Large intestine (tissue), 3 donors: ENCODE data around the gene RBMS2. TPM values are rescaled to one million over a fixed set of nuclear protein-coding genes. Genes with fewer than 3 reads are reported as not detected.
"Not testable (repeated sequence)": the region's sequence is repeated elsewhere in the genome, so short reads cannot be mapped to it uniquely, and the experiment has no call there.

Experiments
- DNase-seq, 2 donors: peaks; one replicate each; pipeline versions ENCODE4 v3.0.0 to v3.0.0-alpha.2; 2013
- H3K27ac ChIP-seq: one replicate; pipeline ENCODE4 v1.5.1; 2013; ENCODE audit warnings: low read length
- H3K27me3 ChIP-seq: 2 replicates; pipeline ENCODE4 v1.6.1; 2013; ENCODE audit warnings: low read length; ENCODE audit not compliant: control insufficient read depth, insufficient read depth
- H3K36me3 ChIP-seq: 2 replicates; pipeline ENCODE4 v1.6.1; 2013; ENCODE audit warnings: low read length; ENCODE audit not compliant: control insufficient read depth, insufficient read depth
- H3K4me1 ChIP-seq: one replicate; pipeline ENCODE4 v1.6.1; 2013; ENCODE audit warnings: low read length; ENCODE audit not compliant: control insufficient read depth, insufficient read depth
- H3K4me3 ChIP-seq: one replicate; pipeline ENCODE4 v1.5.1; 2013; ENCODE audit warnings: low read length
- H3K9me3 ChIP-seq: one replicate; pipeline ENCODE4 v1.6.1; 2013; ENCODE audit warnings: mild to moderate bottlenecking, low read depth, low read length, moderate library complexity; ENCODE audit not compliant: control insufficient read depth
- WGBS: methylation state at CpG from one replicate; pipeline ENCODE4 v1.1.5; 2013; ENCODE audit warnings: low lambda C conversion rate; ENCODE audit not compliant: insufficient coverage; 5-methylcytosine and 5-hydroxymethylcytosine counted together
- polyA plus RNA-seq: library from polyadenylated mRNA; unstranded; fragments of 120-200 nt; gene quantifications from one replicate; pipeline ENCODE4 v1.2.1, GENCODE V29; 2013

Gene RBMS2
- polyA plus RNA-seq, 1 donor: 22.5 TPM

GRCh38 chr12:56488041-56488955 is 33.3 kb upstream of the RBMS2 start, which contains the start of gene GLS2:
TSS of gene GLS2 (minus strand) at chr12:56488161. CDS start at chr12:56488118, 43 bp downstream.
- Histone ChIP-seq H3K27me3 (peaks cover 24% of the 10 kb centered on the region), H3K4me1 (peaks cover 5% of the 10 kb centered on the region), H3K9me3 (peaks cover 6% of the 10 kb centered on the region), H3K36me3 (no peaks in the 10 kb centered on the region), H3K4me3 (peak within 1 kb of the TSS; percentile 45), H3K27ac (no peak within 1 kb of the TSS)
- no CpG with 5 or more reads among the region's 59 CpGs for WGBS
- DNase-seq: peak; percentile 72 to 85

GRCh38 chr12:56490360-56490759 is 31.3 kb upstream of the RBMS2 start:
- H3K27ac ChIP-seq: no peak overlapping the region
- peak; percentile 22 to 59 for DNase-seq
- peaks cover 24% of the 10 kb centered on the region for H3K27me3 ChIP-seq
- no peak overlapping the region for H3K4me3 ChIP-seq
- H3K36me3 ChIP-seq: no peaks in the 10 kb centered on the region
- H3K9me3 ChIP-seq: peaks cover 22% of the 10 kb centered on the region
- H3K4me1 ChIP-seq: peaks cover 5% of the 10 kb centered on the region

DNA sequence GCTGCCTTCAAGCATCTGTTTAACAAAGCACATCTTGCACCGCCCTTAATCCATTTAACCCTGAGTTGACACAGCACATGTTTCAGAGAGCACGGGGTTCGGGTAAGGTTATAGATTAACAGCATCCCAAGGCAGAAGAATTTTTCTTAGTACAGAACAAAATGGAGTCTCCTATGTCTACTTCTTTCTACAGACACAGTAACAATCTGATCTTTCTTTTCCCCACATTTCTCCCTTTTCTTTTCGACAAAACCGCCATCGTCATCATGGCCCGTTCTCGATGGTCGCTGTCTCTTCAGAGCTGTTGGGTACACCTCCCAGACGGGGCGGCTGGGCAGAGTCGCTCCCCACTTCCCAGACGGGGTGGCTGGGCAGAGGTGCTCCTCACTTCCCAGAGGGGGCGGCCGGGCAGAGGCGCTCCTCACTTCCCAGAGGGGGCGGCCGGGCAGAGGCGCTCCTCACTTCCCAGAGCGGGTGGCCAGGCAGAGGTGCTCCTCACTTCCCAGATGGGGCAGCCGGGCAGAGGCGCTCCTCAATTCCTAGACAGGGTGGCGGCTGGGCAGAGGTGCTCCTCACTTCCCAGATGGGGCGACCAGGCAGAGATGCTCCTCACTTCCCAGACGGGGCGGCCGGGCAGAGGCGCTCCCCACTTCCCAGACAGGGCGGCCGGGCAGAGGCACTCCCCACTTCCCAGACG is 28.1 kb upstream of the RBMS2 start:
- not testable (repeated sequence) for H3K27ac ChIP-seq, H3K36me3 ChIP-seq, H3K4me1 ChIP-seq, H3K4me3 ChIP-seq, DNase-seq
- Histone ChIP-seq H3K27me3 (peaks cover 18% of the 10 kb centered on the region), H3K9me3 (peaks cover 23% of the 10 kb centered on the region)
- 81% methylated on average over 5 of the region's 31 CpGs for WGBS

GRCh38 chr12:56494106-56494415 is 27.6 kb upstream of the RBMS2 start:
- DNase-seq, H3K4me1 ChIP-seq, H3K36me3 ChIP-seq, H3K27ac ChIP-seq, H3K4me3 ChIP-seq: not testable (repeated sequence)
- WGBS: no CpG with 5 or more reads among the region's 15 CpGs
- Histone ChIP-seq H3K27me3 (peaks cover 19% of the 10 kb centered on the region), H3K9me3 (peaks cover 20% of the 10 kb centered on the region)

- H3K4me3 ChIP-seq, H3K36me3 ChIP-seq, H3K27ac ChIP-seq, H3K4me1 ChIP-seq, DNase-seq: not testable (repeated sequence)
- H3K27me3 ChIP-seq: peaks cover 17% of the 10 kb centered on the region
- no CpG with 5 or more reads among the region's 27 CpGs for WGBS
- H3K9me3 ChIP-seq: peaks cover 20% of the 10 kb centered on the region
These were observed 27.1 kb upstream of the RBMS2 start for GRCh38 chr12:56494481-56494880.

DNA sequence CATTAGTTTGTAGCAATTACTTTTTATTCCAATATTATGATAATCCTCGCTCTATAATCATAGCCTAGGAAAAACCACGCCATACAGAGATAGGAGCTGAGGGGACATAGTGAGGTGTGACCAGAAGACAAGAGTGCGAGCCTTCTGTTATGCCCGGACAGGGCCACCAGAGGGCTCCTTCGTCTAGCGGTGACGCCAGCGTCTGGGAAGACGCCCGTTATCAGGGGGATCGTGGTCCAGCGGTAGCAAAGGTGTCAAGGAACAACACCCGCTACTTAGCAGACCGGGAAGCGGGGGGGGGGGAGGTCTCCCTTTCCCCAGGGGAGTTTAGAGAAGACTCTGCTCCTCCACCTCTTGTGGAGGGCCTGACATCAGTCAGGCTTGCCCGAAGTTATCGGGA is 24.9 kb upstream of the RBMS2 start:
- no CpG with 5 or more reads among the region's 17 CpGs for WGBS
- not testable (repeated sequence) for H3K4me1 ChIP-seq, H3K4me3 ChIP-seq, H3K36me3 ChIP-seq, H3K27ac ChIP-seq, DNase-seq
- peaks cover 20% of the 10 kb centered on the region for H3K9me3 ChIP-seq
- peaks cover 11% of the 10 kb centered on the region for H3K27me3 ChIP-seq

- peaks cover 20% of the 10 kb centered on the region for H3K9me3 ChIP-seq
- DNase-seq, H3K27ac ChIP-seq, H3K36me3 ChIP-seq, H3K4me3 ChIP-seq, H3K4me1 ChIP-seq: not testable (repeated sequence)
- H3K27me3 ChIP-seq: peaks cover 11% of the 10 kb centered on the region
- no CpG with 5 or more reads among the region's 14 CpGs for whole genome bisulfite sequencing
These were observed 23.3 kb upstream of the RBMS2 start for GRCh38 chr12:56498126-56498902.

- H3K27ac ChIP-seq, DNase-seq, H3K4me1 ChIP-seq, H3K4me3 ChIP-seq, H3K36me3 ChIP-seq: not testable (repeated sequence)
- no CpG with 5 or more reads among the region's 9 CpGs for WGBS
- Histone ChIP-seq H3K27me3 (peaks cover 11% of the 10 kb centered on the region), H3K9me3 (peaks cover 11% of the 10 kb centered on the region)
These were observed 22.2 kb upstream of the RBMS2 start for GRCh38 chr12:56499452-56499851.

DNA sequence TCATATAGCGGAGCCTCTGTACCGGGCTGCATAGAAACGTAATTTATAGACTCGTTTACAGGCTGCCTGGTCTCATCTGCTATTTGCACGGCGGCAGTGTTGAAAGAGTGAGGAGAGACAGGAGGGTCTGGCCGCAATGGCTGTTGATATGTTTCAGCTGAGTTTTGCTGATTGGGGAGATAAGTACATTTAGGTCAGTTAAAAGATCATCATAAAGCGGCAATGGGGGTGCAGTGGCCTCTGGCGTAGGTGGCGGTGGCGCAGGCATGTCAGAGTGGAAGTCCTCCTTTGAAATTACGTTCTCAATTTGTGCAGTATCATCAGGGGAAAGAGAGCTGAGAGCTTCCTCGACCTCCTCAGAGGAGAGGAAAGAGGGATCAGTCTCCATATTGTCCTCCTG is 21.7 kb upstream of the RBMS2 start:
- H3K4me3 ChIP-seq, DNase-seq, H3K36me3 ChIP-seq, H3K4me1 ChIP-seq, H3K9me3 ChIP-seq, H3K27ac ChIP-seq: not testable (repeated sequence)
- H3K27me3 ChIP-seq: peaks cover 11% of the 10 kb centered on the region
- WGBS: no CpG with 5 or more reads among the region's 13 CpGs

- H3K27ac ChIP-seq: no peak overlapping the region
- peaks cover 2% of the 10 kb centered on the region for H3K27me3 ChIP-seq
- WGBS: no CpG with 5 or more reads among the region's 16 CpGs
- H3K4me1 ChIP-seq: no peaks in the 10 kb centered on the region
- H3K9me3 ChIP-seq: no peaks in the 10 kb centered on the region
- no peak for DNase-seq
- H3K36me3 ChIP-seq: no peaks in the 10 kb centered on the region
- H3K4me3 ChIP-seq: no peak overlapping the region
These were observed 10.8 kb upstream of the RBMS2 start for GRCh38 chr12:56510786-56511185.
